Right forelimb (tissue), 1 donor: ENCODE results near the gene SMNDC1.
"Not testable (repeated sequence)": the region's sequence is repeated elsewhere in the genome, so short reads cannot be mapped to it uniquely, and the experiment has no call there.

Source experiments
- DNase-seq: peaks from one replicate; pipeline ENCODE4 v3.0.0-alpha.2; 2018

The SMNDC1 gene

GRCh38 chr10:110278562-110279406 is 25.9 kb downstream of the SMNDC1 start:
- DNase-seq: no peak

GRCh38 chr10:110277591-110277990 is 27.1 kb downstream of the SMNDC1 start:
- no peak for DNase-seq

GRCh38 chr10:110276603-110277002 is 28.1 kb downstream of the SMNDC1 start:
- no peak for DNase-seq

GRCh38 chr10:110275128-110275729 is 29.5 kb downstream of the SMNDC1 start:
- no peak for DNase-seq

- no peak for DNase-seq
These were observed 30.1 kb downstream of the SMNDC1 start for GRCh38 chr10:110274647-110275046.

GRCh38 chr10:110274072-110274627 is 30.6 kb downstream of the SMNDC1 start:
- no peak for DNase-seq

- peak; percentile 48 for DNase-seq
These were observed 31.2 kb downstream of the SMNDC1 start for GRCh38 chr10:110273474-110273873.

- DNase-seq: not testable (repeated sequence)
These were observed 31.7 kb downstream of the SMNDC1 start for GRCh38 chr10:110272995-110273394.

GRCh38 chr10:110269374-110270318 is 35.1 kb downstream of the SMNDC1 start:
- DNase-seq: no peak

- DNase-seq: no peak
These were observed 35.7 kb downstream of the SMNDC1 start for GRCh38 chr10:110268971-110269370.

- DNase-seq: no peak
These were observed 36.3 kb downstream of the SMNDC1 start for GRCh38 chr10:110268442-110268841.

- DNase-seq: no peak
These were observed 37.4 kb downstream of the SMNDC1 start for GRCh38 chr10:110267276-110267675.

- DNase-seq: no peak
These were observed 39.0 kb downstream of the SMNDC1 start for GRCh38 chr10:110265573-110266193.

- no peak for DNase-seq
These were observed 41.6 kb downstream of the SMNDC1 start for GRCh38 chr10:110263164-110263563.

- DNase-seq: no peak
These were observed 43.8 kb downstream of the SMNDC1 start for GRCh38 chr10:110260746-110261477.

- no peak for DNase-seq
These were observed 45.4 kb downstream of the SMNDC1 start for GRCh38 chr10:110259317-110259716.

- DNase-seq: no peak
These were observed 46.2 kb downstream of the SMNDC1 start for GRCh38 chr10:110258542-110258941.

GRCh38 chr10:110254467-110254866 is 50.3 kb downstream of the SMNDC1 start:
- no peak for DNase-seq

- DNase-seq: no peak
These were observed 52.6 kb downstream of the SMNDC1 start for GRCh38 chr10:110252151-110252550.

- DNase-seq: not testable (repeated sequence)
These were observed 53.3 kb downstream of the SMNDC1 start for GRCh38 chr10:110251392-110251791.

- DNase-seq: not testable (repeated sequence)
These were observed 55.2 kb downstream of the SMNDC1 start for GRCh38 chr10:110249489-110249888.

GRCh38 chr10:110247833-110248232 is 56.9 kb downstream of the SMNDC1 start:
- DNase-seq: not testable (repeated sequence)
